Activated naive CD4-positive, alpha-beta T cell treated with anti-CD3 and anti-CD28 coated beads for 36 hours (primary cell): ENCODE results near the gene AHRR. TPM values are rescaled to one million over a fixed set of nuclear protein-coding genes. Genes with fewer than 3 reads are reported as not detected.

ENCODE experiments used
- CTCF ChIA-PET: fragments of 350-600 bp; sonication (Branson Sonifier 250); formaldehyde crosslinking; loops from one replicate; lab custom pipeline; 2021; ENCODE audit warnings: antibody characterized with exemption; lab: Charles Lee
- DNase-seq: peaks from one replicate; pipeline ENCODE4 v3.0.0-alpha.2; 2020
- H3K27ac Mint-ChIP-seq: one replicate; pipeline ENCODE4 v1.8.0; 2021; ENCODE audit warnings: mild to moderate bottlenecking, mixed read lengths
- H3K27me3 Mint-ChIP-seq: one replicate; pipeline ENCODE4 v1.8.0; 2021; ENCODE audit warnings: low read depth, mixed read lengths
- H3K36me3 Mint-ChIP-seq: one replicate; pipeline ENCODE4 v1.8.0; 2021; ENCODE audit warnings: low read depth, mixed read lengths
- H3K4me1 Mint-ChIP-seq: one replicate; pipeline ENCODE4 v1.8.0; 2021; ENCODE audit warnings: low read depth, mixed read lengths
- H3K4me3 Mint-ChIP-seq: one replicate; pipeline ENCODE4 v1.8.0; 2021; ENCODE audit warnings: mild to moderate bottlenecking, moderate library complexity, mixed read lengths
- H3K9me3 Mint-ChIP-seq: one replicate; pipeline ENCODE4 v1.8.0; 2021; ENCODE audit warnings: mixed read lengths
- intact Hi-C: fragments of 100-400 bp; cut with micrococcal nuclease; formaldehyde crosslinking; loops from one replicate; pipeline ENCODE4 v1.15.1; 2023
- total RNA-seq, 2 experiments: library from RNA; stranded (reverse); gene quantifications; one replicate each; pipeline ENCODE4 v1.2.3, GENCODE V29; 2021

AHRR gene
- total RNA-seq, 2 experiments from 2014 or later = 4.1 to 5.5 TPM

GRCh38 chr5:432928-433791 lies 111.6 kb downstream of the AHRR start:
- CTCF ChIA-PET = no interaction called here
- Mint-ChIP-seq H3K27me3 (no peaks in the 10 kb centered on the region), H3K27ac (no peak overlapping the region), H3K9me3 (no peaks in the 10 kb centered on the region), H3K4me1 (no peaks in the 10 kb centered on the region), H3K4me3 (no peak overlapping the region), H3K36me3 (no peaks in the 10 kb centered on the region)
- intact Hi-C loops = no loop called here
- no peak for DNase-seq

GRCh38 chr5:433836-434235 lies 112.3 kb downstream of the AHRR start:
- no peaks in the 10 kb centered on the region for H3K9me3 Mint-ChIP-seq
- CTCF ChIA-PET = no interaction called here
- H3K4me1 Mint-ChIP-seq = no peaks in the 10 kb centered on the region
- H3K36me3 Mint-ChIP-seq = no peaks in the 10 kb centered on the region
- no peak overlapping the region for H3K4me3 Mint-ChIP-seq
- H3K27ac Mint-ChIP-seq = no peak overlapping the region
- no peak for DNase-seq
- H3K27me3 Mint-ChIP-seq = no peaks in the 10 kb centered on the region
- intact Hi-C loops = no loop called here

- no peak for DNase-seq
- Mint-ChIP-seq H3K4me3 (no peak overlapping the region), H3K36me3 (no peaks in the 10 kb centered on the region), H3K27ac (no peak overlapping the region), H3K27me3 (no peaks in the 10 kb centered on the region), H3K4me1 (no peaks in the 10 kb centered on the region), H3K9me3 (no peaks in the 10 kb centered on the region)
- CTCF ChIA-PET = no interaction called here
- intact Hi-C loops = no loop called here
Observed at GRCh38 chr5:434443-435146, 113.1 kb downstream of the AHRR start.

GRCh38 chr5:435156-435790 lies 113.8 kb downstream of the AHRR start:
- H3K9me3 Mint-ChIP-seq = no peaks in the 10 kb centered on the region
- intact Hi-C loops = no loop called here
- CTCF ChIA-PET = no interaction called here
- H3K4me3 Mint-ChIP-seq = no peak overlapping the region
- no peaks in the 10 kb centered on the region for H3K27me3 Mint-ChIP-seq
- no peak overlapping the region for H3K27ac Mint-ChIP-seq
- no peak for DNase-seq
- no peaks in the 10 kb centered on the region for H3K36me3 Mint-ChIP-seq
- no peaks in the 10 kb centered on the region for H3K4me1 Mint-ChIP-seq

GRCh38 chr5:435961-436640 lies 114.6 kb downstream of the AHRR start:
- CTCF ChIA-PET = interaction anchor here (1.4 kb wide), 1 partner anchor 10 kb away, joined by 9 read pairs; no protein-coding TSS in a partner anchor
- Mint-ChIP-seq H3K36me3 (no peaks in the 10 kb centered on the region), H3K27ac (no peak overlapping the region)

GRCh38 chr5:436641-436975 lies 115.1 kb downstream of the AHRR start:
- no peaks in the 10 kb centered on the region for H3K27me3 Mint-ChIP-seq
- DNase-seq = no peak
- H3K36me3 Mint-ChIP-seq = no peaks in the 10 kb centered on the region
- H3K4me3 Mint-ChIP-seq = no peak overlapping the region
- intact Hi-C loops = no loop called here
- CTCF ChIA-PET = interaction anchor here (1.4 kb wide), 1 partner anchor 10 kb away, joined by 9 read pairs; no protein-coding TSS in a partner anchor
- no peak overlapping the region for H3K27ac Mint-ChIP-seq
- H3K4me1 Mint-ChIP-seq = peaks cover 1% of the 10 kb centered on the region
- no peaks in the 10 kb centered on the region for H3K9me3 Mint-ChIP-seq

More at GRCh38 chr5:435961-436640, 114.6 kb downstream of the AHRR start:
- Mint-ChIP-seq H3K9me3 (no peaks in the 10 kb centered on the region), H3K4me3 (no peak overlapping the region), H3K27me3 (no peaks in the 10 kb centered on the region), H3K4me1 (no peaks in the 10 kb centered on the region)
- intact Hi-C loops = no loop called here
- no peak for DNase-seq

- Mint-ChIP-seq H3K9me3 (no peaks in the 10 kb centered on the region), H3K4me1 (peaks cover 4% of the 10 kb centered on the region), H3K4me3 (no peak overlapping the region), H3K27me3 (no peaks in the 10 kb centered on the region), H3K36me3 (no peaks in the 10 kb centered on the region), H3K27ac (no peak overlapping the region)
- intact Hi-C loops = no loop called here
- CTCF ChIA-PET = interaction anchor here (0.6 to 1.4 kb wide), 2 partner anchors 9 to 30 kb away, joined by 3 to 9 read pairs; no protein-coding TSS in a partner anchor
- DNase-seq = no peak
Observed at GRCh38 chr5:437281-437771, 115.8 kb downstream of the AHRR start.

- CTCF ChIA-PET = no interaction called here
- H3K4me1 Mint-ChIP-seq = peaks cover 8% of the 10 kb centered on the region
- DNase-seq = peak; percentile 2
Observed at GRCh38 chr5:438481-438981, 117.0 kb downstream of the AHRR start.

GRCh38 chr5:439181-439580 lies 117.7 kb downstream of the AHRR start:
- Mint-ChIP-seq H3K9me3 (no peaks in the 10 kb centered on the region), H3K27ac (no peak overlapping the region), H3K36me3 (peaks cover 2% of the 10 kb centered on the region), H3K27me3 (no peaks in the 10 kb centered on the region), H3K4me3 (no peak overlapping the region), H3K4me1 (peaks cover 13% of the 10 kb centered on the region)
- CTCF ChIA-PET = no interaction called here
- DNase-seq = peak; percentile 0
- intact Hi-C loops = no loop called here

More at GRCh38 chr5:438481-438981, 117.0 kb downstream of the AHRR start:
- Mint-ChIP-seq H3K27ac (no peak overlapping the region), H3K4me3 (no peak overlapping the region), H3K27me3 (no peaks in the 10 kb centered on the region), H3K36me3 (peaks cover 2% of the 10 kb centered on the region), H3K9me3 (no peaks in the 10 kb centered on the region)
- intact Hi-C loops = no loop called here

- peaks cover 2% of the 10 kb centered on the region for H3K36me3 Mint-ChIP-seq
- intact Hi-C loops = no loop called here
- H3K4me1 Mint-ChIP-seq = peaks cover 17% of the 10 kb centered on the region
- CTCF ChIA-PET = no interaction called here
- no peaks in the 10 kb centered on the region for H3K9me3 Mint-ChIP-seq
- H3K27me3 Mint-ChIP-seq = no peaks in the 10 kb centered on the region
- peak; percentile 2 for DNase-seq
- no peak overlapping the region for H3K4me3 Mint-ChIP-seq
- H3K27ac Mint-ChIP-seq = no peak overlapping the region
Observed at GRCh38 chr5:439636-440035, 118.1 kb downstream of the AHRR start.

- Mint-ChIP-seq H3K27me3 (no peaks in the 10 kb centered on the region), H3K4me1 (peaks cover 22% of the 10 kb centered on the region), H3K36me3 (peaks cover 5% of the 10 kb centered on the region), H3K9me3 (no peaks in the 10 kb centered on the region), H3K27ac (no peak overlapping the region), H3K4me3 (no peak overlapping the region)
- CTCF ChIA-PET = no interaction called here
- DNase-seq = peak; percentile 1
- intact Hi-C loops = no loop called here
Observed at GRCh38 chr5:440401-441201, 119.1 kb downstream of the AHRR start.
